SIG-M5 (cell line): Measurements from ENCODE around the gene TSGA10.
"Not testable (repeated sequence)": the region's sequence is repeated elsewhere in the genome, so short reads cannot be mapped to it uniquely, and the experiment has no call there.

Experiments
- DNase-seq: peaks from one replicate; lab custom pipeline; 2025; lab: John Stamatoyannopoulos, UW

TSGA10 gene

GRCh38 chr2:99152199-99152895 lies 2.4 kb downstream of the TSGA10 start:
- no peak for DNase-seq

GRCh38 chr2:99150706-99151105 lies 4.0 kb downstream of the TSGA10 start:
- DNase-seq: peak; percentile 73

GRCh38 chr2:99141110-99142108 lies 13.3 kb downstream of the TSGA10 start, which contains the start of gene C2orf15:
TSS of gene C2orf15 (plus strand) at chr2:99141707. CDS start at chr2:99150559, 8,852 bp downstream.
- peak; percentile 78 for DNase-seq

- DNase-seq: no peak
Measured at GRCh38 chr2:99140860-99141109, 14.0 kb downstream of the TSGA10 start.

GRCh38 chr2:99140056-99140859 lies 14.5 kb downstream of the TSGA10 start:
- DNase-seq: no peak

- no peak for DNase-seq
Measured at GRCh38 chr2:99139003-99139402, 15.7 kb downstream of the TSGA10 start.

GRCh38 chr2:99135044-99135556 lies 19.6 kb downstream of the TSGA10 start:
- DNase-seq: not testable (repeated sequence)

GRCh38 chr2:99127981-99128380 lies 26.8 kb downstream of the TSGA10 start:
- DNase-seq: no peak

- no peak for DNase-seq
Measured at GRCh38 chr2:99112617-99113016, 42.1 kb downstream of the TSGA10 start.

GRCh38 chr2:99111945-99112344 lies 42.8 kb downstream of the TSGA10 start:
- no peak for DNase-seq

GRCh38 chr2:99111236-99111635 lies 43.5 kb downstream of the TSGA10 start:
- no peak for DNase-seq

GRCh38 chr2:99106913-99107312 lies 47.8 kb downstream of the TSGA10 start:
- no peak for DNase-seq

GRCh38 chr2:99104006-99104405 lies 50.7 kb downstream of the TSGA10 start:
- DNase-seq: no peak

- no peak for DNase-seq
Measured at GRCh38 chr2:99101697-99102096, 53.0 kb downstream of the TSGA10 start.

- DNase-seq: no peak
Measured at GRCh38 chr2:99096728-99097127, 58.0 kb downstream of the TSGA10 start.

- DNase-seq: no peak
Measured at GRCh38 chr2:99088017-99088416, 66.7 kb downstream of the TSGA10 start.

- DNase-seq: no peak
Measured at GRCh38 chr2:99086385-99086784, 68.4 kb downstream of the TSGA10 start.

- DNase-seq: no peak
Measured at GRCh38 chr2:99085421-99085820, 69.3 kb downstream of the TSGA10 start.

- DNase-seq: no peak
Measured at GRCh38 chr2:99084256-99084655, 70.5 kb downstream of the TSGA10 start.

- no peak for DNase-seq
Measured at GRCh38 chr2:99081891-99082290, 72.9 kb downstream of the TSGA10 start.

GRCh38 chr2:99079226-99079625 lies 75.5 kb downstream of the TSGA10 start:
- no peak for DNase-seq

- DNase-seq: no peak
Measured at GRCh38 chr2:99072551-99072950, 82.2 kb downstream of the TSGA10 start.
